Right hindlimb (tissue), 1 donor: Measurements from ENCODE around the gene CFAP300.

Experiments
- DNase-seq: peaks from one replicate; pipeline ENCODE4 v3.0.0-alpha.2; 2018

The CFAP300 gene

GRCh38 chr11:102047305-102047924, at the start of gene CFAP300:
Gene CFAP300 (plus strand): TSS chr11:102047437. CDS start chr11:102047471, 34 bp downstream.
- DNase-seq = peak; percentile 92

- no peak for DNase-seq
These were observed 45.4 kb upstream of the CFAP300 start for GRCh38 chr11:102001657-102002338.

- no peak for DNase-seq
These were observed 43.0 kb upstream of the CFAP300 start for GRCh38 chr11:102004220-102004619.

GRCh38 chr11:102005306-102005705, 41.9 kb upstream of the CFAP300 start:
- no peak for DNase-seq

- DNase-seq = no peak
These were observed 40.2 kb upstream of the CFAP300 start for GRCh38 chr11:102006835-102007566.

- DNase-seq = no peak
These were observed 39.4 kb upstream of the CFAP300 start for GRCh38 chr11:102007567-102008437.

- DNase-seq = peak; percentile 63
These were observed 36.3 kb upstream of the CFAP300 start for GRCh38 chr11:102010776-102011494.

- DNase-seq = no peak
These were observed 34.3 kb upstream of the CFAP300 start for GRCh38 chr11:102012946-102013345.

GRCh38 chr11:102014756-102015155, 32.5 kb upstream of the CFAP300 start:
- no peak for DNase-seq

- DNase-seq = peak; percentile 19
These were observed 30.2 kb upstream of the CFAP300 start for GRCh38 chr11:102017026-102017425.

GRCh38 chr11:102026217-102026616, 21.0 kb upstream of the CFAP300 start:
- DNase-seq = no peak

- no peak for DNase-seq
These were observed 20.3 kb upstream of the CFAP300 start for GRCh38 chr11:102026959-102027358.

- DNase-seq = no peak
These were observed 10.5 kb upstream of the CFAP300 start for GRCh38 chr11:102036757-102037156.

GRCh38 chr11:102046841-102047240, 396 bp upstream of the CFAP300 start:
- no peak for DNase-seq

GRCh38 chr11:102050927-102051575, 3.8 kb downstream of the CFAP300 start:
- no peak for DNase-seq

GRCh38 chr11:102061276-102061675, 14.0 kb downstream of the CFAP300 start:
- DNase-seq = no peak

GRCh38 chr11:102062106-102062505, 14.9 kb downstream of the CFAP300 start:
- no peak for DNase-seq

- no peak for DNase-seq
These were observed 17.1 kb downstream of the CFAP300 start for GRCh38 chr11:102064316-102064715.

- DNase-seq = no peak
These were observed 23.5 kb downstream of the CFAP300 start for GRCh38 chr11:102070766-102071165.

- DNase-seq = no peak
These were observed 24.5 kb downstream of the CFAP300 start for GRCh38 chr11:102071497-102072472.
